ACC112 (cell line): ENCODE measurements around the gene POMT1.

Source experiments
- H2AFZ ChIP-seq: fragments of 200-600 bp; sonication (generic); one replicate; pipeline ENCODE4 v1.6.0; 2017; ENCODE audit warnings: antibody characterized with exemption, low read length; ENCODE audit not compliant: unreplicated experiment
- H3K27ac ChIP-seq: fragments of 200-600 bp; sonication (generic); 2 replicates; pipeline ENCODE4 v1.5.1; 2014; ENCODE audit warnings: low read depth, mild to moderate bottlenecking, antibody characterized with exemption, low read length, moderate library complexity
- H3K27me3 ChIP-seq: fragments of 200-600 bp; sonication (generic); 2 replicates; pipeline ENCODE4 v1.6.1; 2014; ENCODE audit warnings: mild to moderate bottlenecking, antibody characterized with exemption, low read length, moderate library complexity, mixed read lengths; ENCODE audit not compliant: insufficient read depth
- H3K36me3 ChIP-seq: fragments of 200-600 bp; sonication (generic); 2 replicates; pipeline ENCODE4 v1.6.1; 2016; ENCODE audit warnings: mild to moderate bottlenecking, antibody characterized with exemption, low read length, moderate library complexity, mixed read lengths; ENCODE audit not compliant: insufficient read depth
- H3K4me1 ChIP-seq: fragments of 200-600 bp; sonication (generic); one replicate; pipeline ENCODE4 v1.6.1; 2016; ENCODE audit warnings: low read length, mixed read lengths; ENCODE audit not compliant: insufficient read depth, unreplicated experiment, control insufficient read depth
- H3K4me3 ChIP-seq: fragments of 200-600 bp; sonication (generic); 2 replicates; pipeline ENCODE4 v1.5.1; 2014; ENCODE audit warnings: mild to moderate bottlenecking, low read depth, low read length
- H3K79me2 ChIP-seq: fragments of 200-600 bp; sonication (generic); one replicate; pipeline ENCODE4 v1.6.0; 2016; ENCODE audit warnings: low read length; ENCODE audit not compliant: control insufficient read depth, unreplicated experiment, insufficient read depth

Gene POMT1

DNA sequence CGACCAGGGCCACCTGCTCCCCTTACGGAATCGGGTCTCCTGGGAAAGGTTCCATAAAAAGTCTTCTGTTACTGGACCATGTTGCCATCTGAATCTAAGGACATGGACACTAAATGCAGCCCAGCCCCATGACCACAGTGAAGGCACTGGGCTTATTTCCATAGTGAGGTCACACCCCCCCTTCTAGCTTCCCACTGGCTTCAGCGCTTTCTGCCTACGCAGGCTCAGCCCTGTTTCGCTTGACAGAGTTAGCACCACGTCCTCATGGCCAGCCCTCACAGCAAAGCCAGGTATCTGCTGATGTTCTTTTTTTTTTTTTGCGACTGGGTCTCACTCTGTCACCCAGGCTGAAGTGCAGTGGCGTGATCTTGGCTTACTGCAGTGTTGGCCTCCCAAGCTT is 14.2 kb downstream of the POMT1 start:
- Histone ChIP-seq H3K4me1 (no peaks in the 10 kb centered on the region), H3K4me3 (no peak overlapping the region), H3K27ac (no peak overlapping the region), H3K79me2 (no peaks in the 10 kb centered on the region), H2AFZ (no peak overlapping the region), H3K36me3 (peaks cover 19% of the 10 kb centered on the region; the same call in 1 of the 2 replicates), H3K27me3 (no peaks in the 10 kb centered on the region)

DNA sequence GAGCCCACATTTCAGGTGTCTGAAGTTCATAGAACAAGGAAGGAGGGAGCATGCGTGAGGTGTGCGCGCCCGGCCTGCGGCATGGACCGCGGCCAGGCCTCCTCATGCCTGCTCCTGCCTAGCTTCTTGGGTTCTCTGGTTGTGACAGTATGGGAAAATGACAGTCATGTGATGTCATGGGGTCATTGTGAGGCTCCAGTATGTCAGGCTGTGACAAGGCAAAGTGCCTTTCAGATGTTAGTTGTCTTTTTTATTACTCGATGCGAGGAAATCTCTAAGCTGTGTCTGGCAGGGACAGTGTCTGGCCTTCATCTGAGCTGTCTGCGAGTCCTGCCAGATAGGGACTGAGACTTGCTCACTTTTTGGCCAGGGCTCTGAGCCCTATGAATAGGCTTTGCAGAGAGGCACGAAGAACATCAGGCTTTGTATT is 15.1 kb downstream of the POMT1 start:
- Histone ChIP-seq H3K36me3 (peaks cover 19% of the 10 kb centered on the region; the same call in 1 of the 2 replicates), H3K4me3 (no peak overlapping the region), H3K79me2 (no peaks in the 10 kb centered on the region), H3K4me1 (no peaks in the 10 kb centered on the region), H3K27ac (no peak overlapping the region), H2AFZ (no peak overlapping the region), H3K27me3 (no peaks in the 10 kb centered on the region)

DNA sequence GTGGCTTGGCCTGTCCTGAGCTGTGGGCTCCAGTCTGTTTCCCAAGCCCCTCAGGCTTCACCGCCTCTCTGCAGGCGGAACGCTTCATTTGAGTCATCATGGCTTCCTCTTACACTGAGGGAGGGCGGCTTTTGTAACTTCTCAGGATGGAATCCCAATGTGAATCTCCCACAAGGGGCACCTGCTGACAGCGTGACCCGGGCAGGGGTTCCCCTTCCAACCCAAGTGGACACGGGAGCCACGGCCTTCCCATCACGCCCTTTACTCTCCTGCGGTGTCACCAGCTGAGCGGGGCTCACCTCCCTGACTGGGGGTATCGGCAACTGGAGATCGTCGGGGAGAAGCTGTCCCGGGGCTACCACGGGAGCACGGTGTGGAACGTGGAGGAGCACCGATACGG is 15.8 kb downstream of the POMT1 start:
- H3K27ac ChIP-seq = no peak overlapping the region
- peaks cover 19% of the 10 kb centered on the region; the same call in 1 of the 2 replicates for H3K36me3 ChIP-seq
- no peak overlapping the region for H3K4me3 ChIP-seq
- H3K27me3 ChIP-seq = no peaks in the 10 kb centered on the region
- H2AFZ ChIP-seq = no peak overlapping the region
- no peaks in the 10 kb centered on the region for H3K4me1 ChIP-seq
- no peaks in the 10 kb centered on the region for H3K79me2 ChIP-seq

DNA sequence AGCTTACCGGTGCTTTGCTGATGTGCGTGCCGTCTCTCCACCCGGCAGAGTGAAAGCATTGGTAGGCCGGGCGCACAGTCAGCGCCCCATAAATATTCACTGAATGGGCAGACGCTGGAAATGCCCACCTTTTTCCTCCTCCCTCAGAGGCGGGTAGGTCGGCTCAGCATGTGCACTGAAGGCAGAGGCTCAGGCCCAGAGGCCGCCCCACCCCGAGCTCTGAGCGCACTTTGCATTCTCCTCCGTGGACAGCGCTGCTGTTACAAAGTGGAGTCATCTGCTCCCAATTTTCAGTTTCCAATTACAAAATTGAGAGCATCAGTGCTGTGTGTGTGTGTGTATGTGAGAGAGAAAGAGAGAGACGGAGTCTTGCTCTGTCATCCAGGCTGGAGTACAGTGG is 17.8 kb downstream of the POMT1 start:
- no peaks in the 10 kb centered on the region for H3K79me2 ChIP-seq
- H3K27ac ChIP-seq = no peak overlapping the region
- H2AFZ ChIP-seq = no peak overlapping the region
- H3K4me1 ChIP-seq = no peaks in the 10 kb centered on the region
- no peaks in the 10 kb centered on the region for H3K27me3 ChIP-seq
- H3K36me3 ChIP-seq = peaks cover 17% of the 10 kb centered on the region; the same call in 1 of the 2 replicates
- no peak overlapping the region for H3K4me3 ChIP-seq

DNA sequence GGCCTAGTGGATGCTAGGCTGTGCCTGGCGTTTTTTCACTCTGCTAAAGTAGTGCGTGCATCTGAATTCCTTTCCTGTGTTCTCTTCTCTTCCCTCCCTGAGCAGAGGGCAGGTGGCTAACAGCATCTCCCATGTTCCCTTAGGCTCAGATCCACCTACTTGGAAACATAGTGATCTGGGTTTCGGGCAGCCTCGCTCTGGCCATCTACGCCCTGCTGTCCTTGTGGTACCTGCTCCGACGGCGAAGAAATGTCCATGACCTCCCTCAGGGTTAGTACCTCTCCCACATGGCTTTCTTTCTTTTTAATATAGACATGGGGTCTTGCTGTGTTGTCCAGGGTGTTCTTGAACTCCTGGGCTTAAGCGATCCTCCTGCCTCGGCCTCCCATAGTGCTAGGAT is 18.5 kb downstream of the POMT1 start:
- Histone ChIP-seq H3K27me3 (no peaks in the 10 kb centered on the region), H3K79me2 (no peaks in the 10 kb centered on the region), H2AFZ (no peak overlapping the region), H3K4me3 (no peak overlapping the region), H3K4me1 (no peaks in the 10 kb centered on the region), H3K27ac (no peak overlapping the region), H3K36me3 (peaks cover 16% of the 10 kb centered on the region; the same call in 1 of the 2 replicates)

DNA sequence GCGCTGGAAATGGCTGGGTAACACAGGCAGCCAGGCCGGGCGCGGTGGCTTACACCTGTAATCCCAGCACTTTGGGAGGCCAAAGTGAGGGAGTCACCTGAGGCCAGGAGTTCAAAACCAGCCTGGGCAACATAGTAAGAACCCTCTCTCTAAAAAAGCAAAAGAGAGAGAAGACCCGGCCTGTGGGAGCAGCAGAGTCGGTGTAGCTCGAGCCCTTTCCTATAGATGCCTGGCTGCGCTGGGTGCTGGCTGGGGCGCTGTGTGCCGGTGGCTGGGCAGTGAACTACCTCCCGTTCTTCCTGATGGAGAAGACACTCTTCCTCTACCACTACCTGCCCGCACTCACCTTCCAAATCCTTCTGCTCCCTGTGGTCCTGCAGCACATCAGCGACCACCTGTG is 19.1 kb downstream of the POMT1 start:
- H3K4me3 ChIP-seq = no peak overlapping the region
- no peak overlapping the region for H2AFZ ChIP-seq
- H3K27ac ChIP-seq = no peak overlapping the region
- H3K4me1 ChIP-seq = no peaks in the 10 kb centered on the region
- H3K36me3 ChIP-seq = peaks cover 12% of the 10 kb centered on the region; the same call in 1 of the 2 replicates
- H3K79me2 ChIP-seq = no peaks in the 10 kb centered on the region
- H3K27me3 ChIP-seq = no peaks in the 10 kb centered on the region

DNA sequence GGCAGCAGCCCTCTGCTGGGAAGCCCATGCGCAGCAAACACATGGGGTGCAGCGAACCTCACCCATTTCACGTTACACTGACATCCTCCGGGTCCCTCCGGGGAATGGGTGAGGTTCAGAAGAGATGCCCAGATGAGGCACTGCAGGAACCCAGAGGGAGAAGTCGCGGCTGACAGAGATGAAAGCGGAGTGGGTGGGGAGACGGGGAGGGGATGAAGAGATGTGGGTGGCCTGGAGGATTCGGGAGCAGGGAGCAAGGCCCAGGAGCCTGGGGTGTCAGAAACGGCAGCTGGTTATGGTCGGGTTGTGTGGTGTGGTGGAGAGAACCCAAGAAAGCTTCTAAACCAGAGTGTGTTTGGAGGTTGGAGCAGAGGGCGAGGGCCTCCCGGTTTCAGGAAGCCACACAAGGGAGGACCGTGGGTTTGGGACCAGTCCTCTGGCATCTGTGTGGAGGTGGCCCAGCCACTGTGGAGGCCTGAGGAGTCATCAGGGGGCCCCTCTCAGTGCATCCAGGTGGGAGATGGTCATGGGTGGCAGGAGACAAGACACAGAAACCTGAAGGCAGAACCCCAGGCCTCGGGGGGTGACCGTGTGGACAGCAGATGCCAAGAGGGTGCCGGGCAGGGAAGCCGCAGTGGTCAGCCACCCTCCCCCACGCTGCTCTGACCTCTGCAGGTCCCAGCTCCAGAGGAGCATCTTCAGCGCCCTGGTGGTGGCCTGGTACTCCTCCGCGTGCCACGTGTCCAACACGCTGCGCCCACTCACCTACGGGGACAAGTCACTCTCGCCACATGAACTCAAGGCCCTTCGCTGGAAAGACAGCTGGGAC is 19.8 kb downstream of the POMT1 start:
- no peak overlapping the region for H3K4me3 ChIP-seq
- no peak overlapping the region for H2AFZ ChIP-seq
- H3K36me3 ChIP-seq = peaks cover 11% of the 10 kb centered on the region; the same call in 1 of the 2 replicates
- H3K27me3 ChIP-seq = no peaks in the 10 kb centered on the region
- H3K79me2 ChIP-seq = no peaks in the 10 kb centered on the region
- no peaks in the 10 kb centered on the region for H3K4me1 ChIP-seq
- H3K27ac ChIP-seq = no peak overlapping the region

DNA sequence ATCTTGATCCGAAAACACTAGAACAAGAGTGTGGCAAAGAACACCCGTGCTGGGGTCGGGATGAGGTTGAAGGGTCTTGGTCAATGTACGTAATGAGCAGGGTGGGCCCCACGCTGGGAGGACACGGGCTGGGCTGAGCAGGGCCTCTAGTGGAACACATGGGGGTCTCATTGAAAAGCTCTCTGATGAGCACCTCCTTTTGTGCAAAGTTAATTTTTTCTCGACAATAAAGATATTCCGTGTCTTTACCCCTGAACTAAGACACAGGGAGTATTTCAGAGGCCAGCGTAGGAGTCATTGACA is 20.3 kb downstream of the POMT1 start:
- H3K36me3 ChIP-seq = peaks cover 11% of the 10 kb centered on the region; the same call in 1 of the 2 replicates
- no peak overlapping the region for H3K27ac ChIP-seq
- H3K79me2 ChIP-seq = no peaks in the 10 kb centered on the region
- H2AFZ ChIP-seq = no peak overlapping the region
- H3K4me3 ChIP-seq = no peak overlapping the region
- no peaks in the 10 kb centered on the region for H3K27me3 ChIP-seq
- no peaks in the 10 kb centered on the region for H3K4me1 ChIP-seq

DNA sequence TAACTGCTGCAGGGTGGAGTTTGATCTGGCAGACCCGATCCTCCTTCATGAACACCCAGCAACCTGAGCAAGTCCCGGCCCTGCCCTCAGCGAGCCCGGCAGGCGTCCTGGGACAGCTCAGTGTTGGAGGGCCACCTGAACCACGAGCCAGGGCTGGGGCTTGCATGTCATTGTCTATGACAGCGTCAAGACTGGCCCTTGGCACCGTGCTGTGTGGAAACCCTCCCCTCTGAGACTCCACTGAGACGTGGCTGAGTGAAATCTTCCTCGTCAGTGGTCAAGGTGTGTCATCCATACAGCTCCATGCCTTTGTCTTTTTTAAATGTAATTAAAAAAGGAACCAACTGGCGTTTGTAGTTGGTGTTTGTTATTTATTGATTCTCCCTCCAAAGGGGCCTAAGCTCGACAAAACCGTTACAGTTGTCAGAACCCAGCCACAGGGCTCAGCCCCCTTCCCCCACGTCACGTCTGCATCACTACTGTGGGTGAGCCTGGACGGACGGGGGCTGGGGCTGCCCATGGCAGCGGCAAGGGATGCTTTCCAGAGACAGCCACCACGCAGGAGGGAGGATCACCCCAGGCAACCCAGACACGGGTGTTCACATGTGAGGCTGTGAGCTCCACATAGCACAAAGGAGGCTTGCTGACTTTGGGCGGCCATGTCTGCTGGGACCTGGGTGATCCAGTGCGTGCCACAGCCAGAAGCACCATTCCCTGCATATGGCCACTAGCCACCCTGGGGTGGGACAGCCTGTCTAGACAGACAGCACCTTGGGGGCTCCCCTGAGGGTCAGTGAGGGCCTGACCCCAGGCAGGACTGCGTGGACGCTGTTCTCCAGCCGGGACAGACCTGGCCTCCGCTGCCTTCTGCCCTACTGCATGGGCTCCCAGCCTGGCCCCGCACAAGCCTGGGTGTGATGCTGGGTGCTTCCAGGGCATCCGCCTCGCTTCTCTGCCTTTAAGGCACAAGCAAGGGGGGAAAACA is 21.0 kb downstream of the POMT1 start:
- Histone ChIP-seq H3K36me3 (peaks cover 6% of the 10 kb centered on the region; the same call in 1 of the 2 replicates), H3K79me2 (no peaks in the 10 kb centered on the region), H3K4me3 (no peak overlapping the region), H3K27ac (no peak overlapping the region), H3K4me1 (no peaks in the 10 kb centered on the region), H3K27me3 (no peaks in the 10 kb centered on the region), H2AFZ (no peak overlapping the region)

DNA sequence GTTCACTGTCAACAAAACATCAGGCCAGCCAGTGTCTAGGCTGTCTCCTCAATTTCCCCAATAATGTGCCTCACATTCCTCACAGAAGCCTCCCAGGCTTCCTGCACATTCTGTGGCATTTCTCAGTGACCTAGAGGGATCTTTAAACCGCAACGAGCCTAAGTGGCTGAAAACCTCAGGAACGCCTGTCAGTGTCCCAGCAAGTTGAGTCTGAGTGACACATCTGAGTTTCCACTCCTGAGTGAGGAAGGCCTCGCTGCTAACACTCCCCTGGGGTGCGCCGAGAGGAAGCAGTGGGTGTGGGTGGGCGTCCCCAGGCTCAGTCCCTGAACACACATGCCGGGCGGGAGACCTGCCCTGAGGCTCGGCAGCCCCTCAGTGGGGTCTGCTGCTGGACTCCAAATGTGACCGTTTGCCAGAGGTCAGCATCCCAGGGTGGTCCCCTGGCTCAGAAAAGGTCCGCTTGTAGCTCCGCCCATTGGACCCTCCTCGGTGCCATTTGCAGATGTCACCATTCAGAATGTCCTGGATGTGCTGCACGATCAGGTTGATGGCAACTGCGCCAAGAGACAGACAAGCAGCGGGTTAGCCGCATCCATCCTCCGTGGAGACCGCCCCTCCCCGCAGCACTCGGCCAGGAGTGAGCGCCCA is 22.1 kb downstream of the POMT1 start:
- Histone ChIP-seq H3K27me3 (no peaks in the 10 kb centered on the region), H2AFZ (no peak overlapping the region), H3K4me3 (no peak overlapping the region), H3K4me1 (no peaks in the 10 kb centered on the region), H3K27ac (no peak overlapping the region), H3K36me3 (peaks cover 5% of the 10 kb centered on the region; the same call in 1 of the 2 replicates), H3K79me2 (peaks cover 1% of the 10 kb centered on the region)
